Measurements from ENCODE around the gene C5AR1.
"Not testable (repeated sequence)": the region's sequence is repeated elsewhere in the genome, so short reads cannot be mapped to it uniquely, and the experiment has no call there.

C5AR1 gene

DNA sequence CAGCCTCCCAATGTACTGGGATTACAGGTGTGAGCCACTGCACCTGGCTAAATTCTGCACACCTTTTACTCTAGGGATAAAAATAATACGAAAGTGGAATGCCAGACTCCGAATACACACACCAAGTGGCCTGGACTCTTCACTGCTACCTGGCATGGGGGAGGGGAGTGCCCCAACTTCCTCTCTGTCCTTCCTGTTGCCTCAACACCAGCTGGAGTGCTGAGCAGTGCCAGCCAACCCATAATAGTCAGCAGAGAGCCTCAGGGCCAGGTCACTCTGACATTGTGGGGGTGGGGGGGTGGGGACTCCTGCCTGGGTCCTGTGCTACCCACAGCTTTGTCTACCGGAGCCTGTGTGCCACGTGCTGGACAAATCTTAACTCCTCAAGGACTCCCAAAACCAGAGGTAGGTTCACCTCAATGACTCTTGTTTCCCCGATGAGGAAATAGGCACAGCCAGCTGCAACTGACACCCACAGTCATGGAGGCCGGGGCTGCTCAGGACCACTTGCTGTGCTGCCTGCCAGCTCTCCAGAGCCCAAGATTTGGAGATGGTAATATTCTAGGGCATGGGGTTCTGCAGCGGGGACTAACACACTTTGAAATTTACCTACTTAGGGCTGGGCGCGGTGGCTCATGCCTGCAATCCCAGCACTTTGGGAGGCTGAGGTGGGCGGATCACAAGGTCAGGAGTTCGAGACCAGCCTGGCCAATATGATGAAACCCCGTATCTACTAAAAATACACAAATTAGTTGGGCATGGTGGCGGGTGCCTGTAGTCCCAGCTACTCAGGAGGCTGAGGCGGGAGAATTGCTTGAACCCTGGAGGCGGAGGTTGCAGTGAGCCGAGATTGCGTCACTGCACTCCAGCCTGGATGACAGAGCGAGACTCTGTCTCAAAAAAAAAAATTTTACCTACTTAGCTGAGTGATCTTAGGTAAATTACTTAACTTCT is 27.4 kb downstream of the C5AR1 start:
- peak in 1 of 2 experiments; percentile 10 for DNase-seq

GRCh38 chr19:47339196-47339880 is 29.7 kb downstream of the C5AR1 start:
- DNase-seq = no peak

DNA sequence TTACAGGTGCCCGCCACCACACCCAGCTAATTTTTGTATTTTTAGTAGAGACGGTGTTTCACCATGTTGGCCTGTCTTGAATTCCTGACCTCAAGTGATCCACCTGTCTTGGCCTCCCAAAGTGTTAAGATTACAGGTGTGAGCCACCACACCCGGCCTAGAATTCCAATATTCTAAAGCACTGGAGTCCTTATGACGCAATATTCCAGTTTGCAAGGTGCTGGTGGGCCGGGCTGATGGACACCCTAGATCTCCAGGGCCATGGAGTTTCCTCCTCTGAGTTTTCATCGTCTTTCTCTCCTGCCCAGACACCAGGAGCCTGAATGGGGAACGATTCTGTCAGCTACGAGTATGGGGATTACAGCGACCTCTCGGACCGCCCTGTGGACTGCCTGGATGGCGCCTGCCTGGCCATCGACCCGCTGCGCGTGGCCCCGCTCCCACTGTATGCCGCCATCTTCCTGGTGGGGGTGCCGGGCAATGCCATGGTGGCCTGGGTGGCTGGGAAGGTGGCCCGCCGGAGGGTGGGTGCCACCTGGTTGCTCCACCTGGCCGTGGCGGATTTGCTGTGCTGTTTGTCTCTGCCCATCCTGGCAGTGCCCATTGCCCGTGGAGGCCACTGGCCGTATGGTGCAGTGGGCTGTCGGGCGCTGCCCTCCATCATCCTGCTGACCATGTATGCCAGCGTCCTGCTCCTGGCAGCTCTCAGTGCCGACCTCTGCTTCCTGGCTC is 31.0 kb downstream of the C5AR1 start:
- no peak for DNase-seq

DNA sequence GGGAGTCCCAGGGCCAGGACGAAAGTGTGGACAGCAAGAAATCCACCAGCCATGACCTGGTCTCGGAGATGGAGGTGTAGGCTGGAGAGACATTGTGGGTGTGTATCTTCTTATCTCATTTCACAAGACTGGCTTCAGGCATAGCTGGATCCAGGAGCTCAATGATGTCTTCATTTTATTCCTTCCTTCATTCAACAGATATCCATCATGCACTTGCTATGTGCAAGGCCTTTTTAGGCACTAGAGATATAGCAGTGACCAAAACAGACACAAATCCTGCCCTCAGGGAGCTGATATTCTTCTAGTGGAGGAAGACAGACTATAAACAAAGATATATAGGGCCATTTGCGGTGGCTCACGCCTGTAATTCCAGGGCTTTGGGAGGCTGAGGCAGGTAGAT is 32.1 kb downstream of the C5AR1 start:
- no peak for DNase-seq

DNA sequence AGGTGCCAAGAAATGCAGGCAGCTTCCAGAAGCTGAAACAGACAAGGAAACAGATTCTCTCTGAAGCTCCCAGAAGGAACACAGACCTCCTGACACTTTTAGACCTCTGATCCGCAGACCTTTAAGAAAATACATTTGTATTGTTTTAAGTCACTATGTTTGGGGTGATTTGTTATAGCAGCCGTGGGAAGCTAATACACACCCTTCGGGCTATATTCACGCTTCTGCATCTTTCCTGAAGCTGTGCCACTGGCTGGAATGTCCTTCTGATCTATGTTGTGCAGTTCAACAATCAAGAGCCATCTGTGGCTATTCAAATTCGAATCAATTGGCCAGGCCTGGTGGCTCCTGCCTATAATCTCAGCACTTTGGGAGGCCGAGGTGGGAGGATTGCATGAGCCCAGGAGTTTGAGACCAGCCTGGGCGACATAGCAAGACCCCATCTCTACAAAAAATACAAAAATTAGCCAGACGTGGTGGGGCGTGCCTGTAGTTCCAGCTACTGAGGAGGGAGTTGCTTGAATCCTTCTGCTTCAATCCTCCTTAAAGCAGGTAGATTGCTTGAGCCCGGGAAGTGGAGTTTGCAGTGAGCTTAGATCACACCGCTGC is 33.6 kb downstream of the C5AR1 start:
- DNase-seq = no peak

DNA sequence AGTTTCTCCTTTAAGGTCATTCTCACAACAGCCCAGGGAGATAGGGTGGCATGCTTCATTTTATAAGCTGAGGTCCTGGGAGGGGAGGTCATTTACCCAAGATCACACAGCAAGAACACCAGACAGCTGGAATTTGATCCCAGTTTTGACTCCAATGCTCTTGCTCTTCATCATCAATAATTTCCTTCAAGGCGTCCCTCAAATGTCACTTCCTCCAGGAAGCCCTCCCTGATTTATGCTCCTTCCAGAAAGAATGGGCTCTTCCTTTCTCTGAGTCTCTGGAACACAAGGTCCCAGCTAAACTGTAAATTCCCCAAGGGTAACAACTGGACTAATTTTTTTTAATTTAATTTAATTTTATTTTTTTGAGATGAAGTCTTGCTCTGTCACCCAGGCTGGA is 34.8 kb downstream of the C5AR1 start:
- no peak for DNase-seq

DNA sequence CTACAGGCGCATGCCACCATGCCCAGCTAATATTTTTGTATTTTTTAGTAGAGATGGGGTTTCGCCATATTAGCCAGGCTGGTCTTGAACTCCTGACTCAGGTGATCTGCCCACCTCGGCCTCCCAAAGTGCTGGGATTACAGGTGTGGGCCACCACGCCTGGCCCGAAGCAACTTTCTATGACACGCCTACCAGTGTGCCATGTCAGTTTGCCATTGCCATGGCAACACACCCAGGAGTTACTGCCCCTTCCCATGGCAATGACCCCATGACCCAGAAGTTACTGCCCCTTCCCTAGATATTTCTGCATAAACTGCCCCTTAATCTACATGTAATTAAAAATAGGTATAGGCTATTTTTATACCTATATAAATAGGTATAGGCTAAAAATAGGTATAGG is 36.4 kb downstream of the C5AR1 start:
- DNase-seq = not testable (repeated sequence)

DNA sequence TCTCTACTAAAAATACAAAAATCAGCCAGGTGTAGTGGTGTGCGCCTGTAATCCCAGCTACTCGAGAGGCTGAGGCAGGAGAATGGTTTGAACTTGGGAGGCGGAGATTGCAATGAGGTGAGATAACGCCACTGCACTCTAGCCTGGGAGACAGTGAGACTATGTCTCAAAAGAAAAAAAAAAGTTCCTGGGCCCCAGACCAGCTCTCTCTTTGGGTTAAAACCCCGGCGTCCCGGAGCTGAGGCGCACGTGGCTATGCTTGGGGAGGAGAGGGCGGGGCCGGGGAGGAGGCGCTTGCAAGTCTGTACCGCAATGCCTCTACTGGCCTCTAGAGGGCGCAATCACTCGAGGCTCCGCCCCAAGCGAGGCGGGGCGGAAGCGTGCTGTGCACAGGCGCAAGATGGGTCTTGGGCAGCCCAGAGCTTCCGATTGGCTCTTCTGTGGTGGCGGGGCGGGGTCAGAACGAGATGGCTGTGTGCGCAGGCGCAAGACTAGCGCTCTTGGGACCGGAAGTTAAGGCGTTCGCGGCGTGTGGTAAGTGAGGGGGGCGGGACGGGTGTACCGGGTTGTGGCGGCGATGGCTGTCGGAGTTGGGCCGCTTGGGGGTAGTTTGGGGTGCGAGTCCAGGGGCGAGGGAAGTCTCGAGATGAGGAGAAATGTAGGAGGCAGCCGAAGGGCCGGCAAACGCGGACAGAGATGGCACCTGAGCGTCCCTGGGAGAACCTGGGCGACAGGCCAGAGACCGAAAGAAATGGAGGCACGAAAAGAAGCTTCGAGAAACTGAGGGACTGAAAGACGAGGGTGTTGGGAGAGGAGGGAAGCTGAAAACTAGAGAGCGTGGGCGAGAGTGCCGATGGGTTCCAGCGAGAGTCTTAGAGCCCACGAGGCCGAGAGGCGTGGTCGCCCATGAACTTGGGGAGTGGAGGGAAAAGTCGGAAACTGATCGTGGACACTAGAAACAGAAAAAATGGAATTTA is 39.4 kb downstream of the C5AR1 start, which contains the start of gene DHX34:
TSS of gene DHX34 (plus strand) at position 497 of the 977 bp plus-strand sequence. CDS start 3,716 bp downstream, outside the sequence.
- DNase-seq = peak; percentile 96 to 100

DNA sequence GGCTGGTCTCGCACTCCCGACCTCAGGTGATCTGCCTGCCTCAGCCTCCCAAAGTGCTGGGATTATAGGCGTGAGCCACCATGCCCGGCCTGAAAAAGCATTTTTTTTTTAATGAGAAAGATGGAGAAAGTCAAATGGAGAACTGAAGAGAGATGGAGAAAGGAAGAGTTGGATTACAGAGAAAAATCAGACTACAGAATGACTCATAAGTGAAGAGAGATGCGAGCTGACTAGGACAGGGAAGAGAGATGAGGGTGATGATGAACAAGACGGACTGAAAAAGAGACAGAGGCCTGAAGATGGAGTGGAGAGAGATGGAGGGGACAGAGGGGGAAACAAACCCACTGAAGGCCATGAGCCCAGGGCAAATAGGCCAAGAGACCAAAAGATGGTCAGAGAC is 41.0 kb downstream of the C5AR1 start:
- DNase-seq = no peak

DNA sequence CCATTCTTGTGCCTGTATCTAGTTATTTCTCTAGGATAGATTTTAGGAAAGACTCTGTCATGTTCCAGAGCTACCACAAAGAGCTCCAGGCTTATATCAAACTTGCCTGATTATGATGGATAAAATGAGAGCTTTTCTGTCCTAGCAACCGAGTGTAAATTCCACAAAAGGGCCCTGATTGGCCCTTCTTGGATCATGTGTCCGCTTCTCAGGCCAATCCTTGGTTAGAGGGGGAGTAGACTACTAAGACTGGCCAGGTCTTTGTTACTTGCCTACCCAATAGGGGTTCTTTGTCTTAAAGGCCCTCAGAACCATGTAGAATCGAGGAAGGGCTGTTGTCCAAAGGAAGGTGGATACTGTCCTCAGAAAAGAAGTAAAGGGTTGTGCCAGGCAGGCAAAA is 41.9 kb downstream of the C5AR1 start:
- peak; percentile 39 to 70 for DNase-seq

GRCh38 chr19:47352095-47352494 is 42.4 kb downstream of the C5AR1 start:
- DNase-seq = no peak

DNA sequence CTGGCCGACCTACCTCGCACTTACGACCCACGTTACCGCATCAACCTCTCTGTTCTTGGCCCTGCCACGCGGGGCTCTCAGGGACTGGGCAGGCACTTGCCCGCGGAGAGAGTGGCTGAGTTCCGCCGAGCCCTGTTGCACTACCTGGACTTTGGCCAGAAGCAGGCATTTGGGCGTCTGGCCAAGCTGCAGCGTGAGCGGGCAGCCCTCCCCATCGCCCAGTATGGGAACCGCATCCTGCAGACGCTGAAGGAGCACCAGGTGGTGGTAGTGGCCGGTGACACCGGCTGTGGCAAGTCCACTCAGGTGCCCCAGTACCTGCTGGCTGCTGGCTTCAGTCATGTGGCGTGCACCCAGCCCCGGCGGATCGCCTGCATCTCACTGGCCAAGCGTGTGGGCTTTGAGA is 43.6 kb downstream of the C5AR1 start:
- no peak for DNase-seq

GRCh38 chr19:47356900-47357299 is 47.2 kb downstream of the C5AR1 start:
- DNase-seq = no peak

DNA sequence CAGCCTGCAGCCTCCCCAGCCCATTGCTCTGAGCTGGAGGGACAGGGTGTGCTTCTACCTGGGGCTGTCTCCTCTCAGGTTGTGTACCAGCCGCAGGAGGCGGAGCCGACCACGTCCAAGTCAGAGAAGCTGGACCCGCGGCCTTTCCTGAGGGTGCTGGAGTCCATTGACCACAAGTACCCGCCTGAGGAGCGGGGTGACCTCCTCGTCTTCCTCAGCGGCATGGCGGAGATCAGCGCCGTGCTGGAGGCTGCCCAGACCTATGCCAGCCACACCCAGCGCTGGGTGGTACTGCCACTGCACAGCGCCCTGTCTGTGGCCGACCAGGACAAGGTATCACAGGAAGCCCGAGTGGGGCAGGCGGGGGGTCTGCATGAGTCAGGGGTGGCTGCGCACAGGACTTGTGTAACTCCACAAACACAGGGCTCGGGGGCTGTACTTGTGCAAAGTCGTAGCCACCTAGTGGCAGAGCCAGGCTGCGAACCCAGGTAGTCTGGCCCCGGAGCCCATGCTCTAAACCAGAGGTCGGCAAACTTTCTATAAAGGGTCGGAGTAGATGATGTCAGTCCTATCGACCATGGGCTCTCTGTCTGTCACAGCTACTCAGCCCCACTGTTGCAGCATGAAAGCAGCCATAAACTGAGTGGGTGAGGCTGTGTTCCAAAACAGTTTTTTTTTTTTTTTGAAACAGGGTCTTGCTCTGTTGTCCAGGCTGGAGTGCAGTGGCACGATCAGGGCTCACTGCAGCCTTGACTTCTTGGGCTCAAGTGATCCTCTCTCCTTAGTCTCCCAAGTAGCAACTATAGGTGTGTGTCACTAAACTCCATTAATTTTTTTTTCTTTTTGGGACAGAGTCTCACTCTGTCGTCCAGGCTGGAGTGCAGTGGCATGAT is 48.4 kb downstream of the C5AR1 start:
- DNase-seq = no peak

- no peak for DNase-seq
Measured at GRCh38 chr19:47358936-47359335, 49.3 kb downstream of the C5AR1 start.

DNA sequence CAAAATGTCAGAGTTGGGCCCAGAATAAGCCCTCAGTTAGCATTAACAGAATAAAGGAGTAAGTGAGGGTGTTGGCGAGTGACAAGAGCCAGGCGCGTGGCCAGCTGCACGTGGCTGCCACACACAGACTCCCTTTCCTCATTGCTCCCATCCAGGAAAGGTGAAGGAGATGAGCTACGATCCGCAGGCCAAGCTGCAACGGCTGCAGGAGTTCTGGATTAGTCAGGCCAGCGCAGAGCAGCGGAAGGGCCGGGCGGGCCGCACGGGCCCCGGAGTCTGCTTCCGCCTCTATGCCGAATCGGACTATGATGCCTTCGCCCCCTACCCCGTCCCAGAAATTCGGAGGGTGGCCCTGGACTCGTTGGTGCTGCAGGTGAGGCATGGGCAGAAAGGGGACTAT is 52.7 kb downstream of the C5AR1 start:
- no peak for DNase-seq

DNA sequence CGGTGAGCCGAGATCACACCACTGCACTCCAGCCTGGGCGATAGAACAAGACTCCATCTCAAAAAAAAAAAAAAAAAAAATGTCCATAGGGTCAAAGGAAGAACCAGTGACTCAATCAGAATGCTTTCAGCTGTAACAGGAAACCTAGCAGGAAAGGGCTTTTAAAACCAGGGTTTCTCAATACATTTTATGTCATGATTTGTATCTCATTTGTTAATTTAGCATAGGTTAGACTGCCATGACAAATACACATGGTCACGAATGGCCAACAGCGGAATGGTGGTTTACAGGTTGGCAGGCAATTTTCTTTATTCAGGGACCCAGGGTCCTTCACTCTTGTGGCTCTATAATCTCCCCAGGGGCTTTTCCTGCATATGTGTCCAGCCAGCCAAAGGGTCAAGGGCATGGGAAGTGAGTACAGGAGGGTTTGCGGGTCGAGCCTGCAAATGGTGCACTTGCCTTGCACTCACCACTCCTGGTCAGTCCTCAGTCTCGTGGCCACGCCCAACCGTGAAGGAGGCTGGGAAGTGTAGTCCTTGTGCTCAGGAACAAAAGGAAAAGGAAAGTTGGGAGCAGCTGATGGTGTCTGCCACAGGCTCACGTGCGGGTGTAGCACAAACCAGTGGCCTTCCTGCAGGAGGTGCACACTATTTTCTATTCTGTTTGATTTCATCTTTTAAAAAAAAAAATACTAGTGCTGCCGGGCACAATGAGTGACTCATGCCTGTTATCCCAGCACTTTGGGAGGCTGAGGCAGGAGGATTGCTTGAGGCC is 54.3 kb downstream of the C5AR1 start:
- no peak for DNase-seq

- DNase-seq = not testable (repeated sequence)
Measured at GRCh38 chr19:47365455-47365854, 55.8 kb downstream of the C5AR1 start.

DNA sequence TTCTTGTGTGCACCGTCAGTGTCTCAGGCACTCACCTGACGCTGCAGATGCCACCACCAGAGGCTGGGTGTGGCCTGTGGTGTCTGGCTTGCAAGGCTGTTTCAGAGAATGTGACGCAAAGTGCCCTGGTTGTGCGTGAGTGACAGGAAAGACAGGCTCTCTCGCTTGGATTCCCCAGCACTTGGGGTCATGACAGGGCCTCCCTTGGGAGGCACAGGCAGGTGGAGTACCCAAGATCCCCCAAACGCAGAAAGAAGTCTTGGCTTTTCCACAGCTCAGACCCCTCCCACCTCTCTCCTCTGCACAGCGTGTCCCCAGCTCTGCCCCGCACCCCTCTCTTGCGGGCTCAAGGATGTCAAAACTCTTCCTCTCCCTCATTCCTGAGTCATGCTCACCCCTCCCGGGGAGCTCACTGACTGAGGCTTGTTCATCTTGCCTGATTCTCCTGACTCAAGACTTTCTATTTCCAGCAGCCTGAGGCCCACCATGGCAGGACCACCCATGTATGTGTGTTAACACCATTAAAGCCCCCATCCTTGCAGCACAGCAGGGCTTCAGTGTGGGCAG is 60.5 kb downstream of the C5AR1 start:
- no peak for DNase-seq

Measured in NCI-H446 (cell line).